A549 (cell line): Measurements from ENCODE around the gene LAMA3. TPM values are rescaled to one million over a fixed set of nuclear protein-coding genes. Genes with fewer than 3 reads are reported as not detected.
"Not testable (repeated sequence)": the region's sequence is repeated elsewhere in the genome, so short reads cannot be mapped to it uniquely, and the experiment has no call there.

ENCODE experiments used
- ATAC-seq, 2 experiments: fragments of 200-7000 bp in 1 of 2; fragments of >200 bp in 1 of 2; cut with Nextera tagmentation in 1 of 2; cut with Tn5 transposase in 1 of 2; 3 replicates each; pipeline versions ENCODE4 v1.8.0 to v1.9.1; 2018 to 2020; ENCODE audit warnings: mild to moderate bottlenecking in 1 of 2, moderate library complexity in 1 of 2
- CTCF ChIA-PET: fragments of 300-600 bp; sonication (Branson Sonifier 250); formaldehyde crosslinking; extraction: SDS; loops from one replicate; lab custom pipeline; 2021; ENCODE audit warnings: antibody characterized with exemption, inconsistent platforms; lab: Yijun Ruan, JAX
- POLR2A ChIA-PET: fragments of 350-600 bp; formaldehyde crosslinking; extraction: SDS; loops from one replicate; lab custom pipeline; 2021; ENCODE audit warnings: antibody characterized with exemption, inconsistent platforms; lab: Yijun Ruan, JAX
- DNase-seq, 2 experiments: peaks; one replicate each; pipeline versions ENCODE4 v3.0.0 to v3.0.0-alpha.2; 2011 to 2016; ENCODE audit warnings: low read depth in 1 of 2, low spot score in 1 of 2
- FAIRE-seq: peaks from 2 replicates; lab custom pipeline; 2011; peaks lifted over from hg19 to GRCh38; lab: Jason Lieb, UNC
- H3K27ac ChIP-seq, 2 experiments: fragments of >200 bp; sonication (Bioruptor Twin); formaldehyde crosslinking; 3 replicates each; pipeline ENCODE4 v1.5.1; 2016 to 2017
- H3K4me1 ChIP-seq: fragments of >200 bp; sonication (Bioruptor Twin); formaldehyde crosslinking; 3 replicates; pipeline ENCODE4 v1.6.1; 2016
- H3K4me2 ChIP-seq: fragments of >200 bp; sonication (Bioruptor Twin); formaldehyde crosslinking; 3 replicates; pipeline ENCODE4 v1.6.1; 2016
- H3K4me3 ChIP-seq: fragments of >200 bp; sonication (Bioruptor Twin); formaldehyde crosslinking; 3 replicates; pipeline ENCODE4 v1.5.1; 2016
- H3K9me3 ChIP-seq: fragments of >200 bp; sonication (Bioruptor Twin); formaldehyde crosslinking; 3 replicates; pipeline ENCODE4 v1.6.1; 2016
- BHLHE40 ChIP-seq: IDR thresholded peaks from 2 replicates; pipeline ENCODE4 v1.6.1; 2012; ENCODE audit warnings: low read depth, low read length, inconsistent platforms
- CBX2 ChIP-seq: fragments of 200-600 bp; sonication (generic); IDR thresholded peaks from 2 replicates; pipeline ENCODE4 v1.6.1; 2016; ENCODE audit warnings: low read depth, mild to moderate bottlenecking, borderline replicate concordance
- CBX8 ChIP-seq: fragments of 200-600 bp; sonication (generic); IDR thresholded peaks from 2 replicates; pipeline ENCODE4 v1.6.1; 2016
- CEBPB ChIP-seq, 2 experiments: fragments of >200 bp in 1 of 2; sonication (Bioruptor Twin) in 1 of 2; formaldehyde crosslinking in 1 of 2; IDR thresholded peaks; 2 replicates each; pipeline ENCODE4 v1.6.1; 2012 to 2016
- E2F6 ChIP-seq: IDR thresholded peaks from 2 replicates; pipeline ENCODE4 v1.6.1; 2012; ENCODE audit warnings: low read depth, borderline replicate concordance
- ELK1 ChIP-seq: fragments of 150-350 bp; IDR thresholded peaks from 2 replicates; pipeline ENCODE4 v1.6.1; 2014; ENCODE audit warnings: low read depth, mild to moderate bottlenecking, low read length
- EP300 ChIP-seq, 2 experiments: fragments of >200 bp; sonication (Bioruptor Twin); formaldehyde crosslinking; IDR thresholded peaks; 2 replicates in 1 of 2; 3 replicates in 1 of 2; pipeline ENCODE4 v1.6.1; 2016 to 2017
- ESRRA ChIP-seq: fragments of 150-350 bp; IDR thresholded peaks from 2 replicates; pipeline ENCODE4 v1.6.1; 2014; ENCODE audit warnings: mild to moderate bottlenecking, low read length, borderline replicate concordance
- GATA3 ChIP-seq: IDR thresholded peaks from 2 replicates; pipeline ENCODE4 v1.6.1; 2012; ENCODE audit warnings: borderline replicate concordance
- HEYL ChIP-seq: fragments of 250-450 bp; sonication (Bioruptor Pico); IDR thresholded peaks from 2 replicates; pipeline ENCODE4 v1.8.0; 2021; ENCODE audit warnings: mild to moderate bottlenecking, moderate library complexity
- HOXB5 ChIP-seq: fragments of 250-450 bp; sonication (Bioruptor Pico); IDR thresholded peaks from 2 replicates; pipeline ENCODE4 v1.5.0; 2020; ENCODE audit warnings: mild to moderate bottlenecking, moderate library complexity
- KDM5A ChIP-seq: fragments of 200-600 bp; sonication (generic); IDR thresholded peaks from 2 replicates; pipeline ENCODE4 v1.6.1; 2016; ENCODE audit warnings: antibody characterized with exemption, mild to moderate bottlenecking
- MAFK ChIP-seq: fragments of 450-650 bp; IDR thresholded peaks from 2 replicates; pipeline ENCODE4 v1.6.1; 2014; ENCODE audit not compliant: partially characterized antibody
- MAX ChIP-seq: IDR thresholded peaks from 2 replicates; pipeline ENCODE4 v1.6.1; 2012
- MAZ ChIP-seq: fragments of 150-350 bp; IDR thresholded peaks from 2 replicates; pipeline ENCODE4 v1.6.1; 2014; ENCODE audit warnings: antibody characterized with exemption, low read depth, low read length, borderline replicate concordance
- NFE2L2 ChIP-seq: fragments of 150-350 bp; conservative IDR thresholded peaks from 2 replicates; pipeline ENCODE4 v1.6.1; 2014; ENCODE audit warnings: low read length
- NPAS2 ChIP-seq: fragments of 250-450 bp; sonication (Bioruptor Pico); IDR thresholded peaks from 2 replicates; pipeline ENCODE4 v1.8.0; 2022; ENCODE audit warnings: mild to moderate bottlenecking, moderate library complexity, borderline replicate concordance
- NR3C1 ChIP-seq: fragments of >200 bp; sonication (Bioruptor Twin); formaldehyde crosslinking; IDR thresholded peaks from 3 replicates; pipeline ENCODE4 v1.6.1; 2017
- PHF8 ChIP-seq: fragments of 200-600 bp; sonication (generic); IDR thresholded peaks from 2 replicates; pipeline ENCODE4 v1.6.1; 2016; ENCODE audit warnings: low read depth, mild to moderate bottlenecking, antibody characterized with exemption, moderate library complexity, borderline replicate concordance
- POLR2A ChIP-seq: IDR thresholded peaks from 2 replicates; pipeline ENCODE4 v1.6.1; 2012; ENCODE audit warnings: mild to moderate bottlenecking, low read length
- RAD21 ChIP-seq, 2 experiments: fragments of >200 bp in 1 of 2; sonication (Bioruptor Twin) in 1 of 2; formaldehyde crosslinking in 1 of 2; IDR thresholded peaks in 1 of 2; conservative IDR thresholded peaks in 1 of 2; 2 replicates in 1 of 2; 3 replicates in 1 of 2; pipeline ENCODE4 v1.6.1; 2012 to 2018; ENCODE audit warnings: inconsistent platforms in 1 of 2
- RCOR1 ChIP-seq: fragments of 150-350 bp; IDR thresholded peaks from 2 replicates; pipeline ENCODE4 v1.6.1; 2014; ENCODE audit warnings: antibody characterized with exemption, low read length, low read depth
- RFX5 ChIP-seq: fragments of 450-650 bp; IDR thresholded peaks from 2 replicates; pipeline ENCODE4 v1.7.1; 2014; ENCODE audit warnings: antibody characterized with exemption, mild to moderate bottlenecking, moderate library complexity
- SMC3 ChIP-seq: fragments of >200 bp; sonication (Bioruptor Twin); formaldehyde crosslinking; IDR thresholded peaks from 3 replicates; pipeline ENCODE4 v1.6.1; 2018; ENCODE audit warnings: inconsistent platforms
- SREBF2 ChIP-seq: fragments of 450-650 bp; IDR thresholded peaks from 2 replicates; pipeline ENCODE4 v1.6.1; 2014; ENCODE audit warnings: mild to moderate bottlenecking, moderate library complexity
- TFCP2L1 ChIP-seq: fragments of 250-450 bp; sonication (Bioruptor Pico); IDR thresholded peaks from 2 replicates; pipeline ENCODE4 v1.5.0; 2021; ENCODE audit warnings: mild to moderate bottlenecking
- USF2 ChIP-seq: fragments of 450-650 bp; IDR thresholded peaks from 2 replicates; pipeline ENCODE4 v1.6.1; 2014; ENCODE audit warnings: antibody characterized with exemption
- ZNF302 ChIP-seq: fragments of 250-450 bp; sonication (Bioruptor Pico); IDR thresholded peaks from 2 replicates; pipeline ENCODE4 v1.9.0; 2021; ENCODE audit warnings: inconsistent platforms, mild to moderate bottlenecking, moderate library complexity
- WGBS: methylation state at CpG from one replicate; pipeline ENCODE4 v1.1.6; 2017; ENCODE audit errors: missing lambda C conversion rate; 5-methylcytosine and 5-hydroxymethylcytosine counted together
- polyA plus RNA-seq, 4 experiments: library from polyadenylated mRNA; depleted of rRNA in 3 of 4; stranded (reverse); fragments of >200 nt; fragmentation: RNase III in 1 of 4; extraction: RNeasy Plus Mini Kit Qiagen cat#74134 plus additional on column Dnase treatment in 1 of 4; gene quantifications; 2 replicates in 3 of 4; 3 replicates in 1 of 4; pipeline ENCODE4 v1.2.3, GENCODE V29; 2011 to 2017

Gene LAMA3
- polyA plus RNA-seq, 2 of the 4 experiments (the other 2 are of a cell fraction) = 18.2 to 31.0 TPM

GRCh38 chr18:23712445-23712844 is 23.2 kb downstream of the LAMA3 start (continued):
- TF ChIP-seq GATA3 (no peak), CBX8 (no peak), ESRRA (no peak)

GRCh38 chr18:23714576-23714975 is 25.3 kb downstream of the LAMA3 start:
- Histone ChIP-seq H3K4me3 (no peak overlapping the region), H3K4me1 (peaks cover 71% of the 10 kb centered on the region), H3K4me2 (no peak overlapping the region), H3K9me3 (no peaks in the 10 kb centered on the region), H3K27ac (no peak overlapping the region)
- no peak for ATAC-seq
- DNase-seq = no peak
- CTCF ChIA-PET = interaction anchor here (0.9 to 2.0 kb wide), 3 partner anchors 11 to 62 kb away, joined by 3 to 8 read pairs (median 3); no protein-coding TSS in a partner anchor
- WGBS = 93% methylated on average over 4 of the region's 4 CpGs
- TF ChIP-seq SREBF2 = no peak
- TF ChIP-seq CEBPB (IDR thresholded peaks at IDR 0.05) = 0 out of 4 replicates have a peak, but pooled peaks of 1 of the 2 experiments have one; percentile 13
- TF ChIP-seq TFCP2L1 = no peak
- no peak for FAIRE-seq
- POLR2A ChIA-PET = no interaction called here

GRCh38 chr18:23716079-23716478 is 26.8 kb downstream of the LAMA3 start:
- FAIRE-seq, ATAC-seq, H3K4me3 ChIP-seq, DNase-seq, POLR2A ChIA-PET, H3K4me2 ChIP-seq: not testable (repeated sequence)
- H3K9me3 ChIP-seq = peaks cover 10% of the 10 kb centered on the region; the same call in 2 of the 3 replicates
- 68% methylated on average over 8 of the region's 8 CpGs for WGBS
- peaks cover 66% of the 10 kb centered on the region for H3K4me1 ChIP-seq
- CTCF ChIA-PET = interaction anchor here (2.0 kb wide), 1 partner anchor 12 kb away, joined by 8 read pairs; no protein-coding TSS in a partner anchor
- H3K27ac ChIP-seq = peak overlapping the region; percentile 62 to 73; a peak in 4 of 6 replicates

- Histone ChIP-seq H3K4me1 (peaks cover 66% of the 10 kb centered on the region), H3K9me3 (peaks cover 14% of the 10 kb centered on the region; the same call in 2 of the 3 replicates)
- 69% methylated on average over 3 of the region's 3 CpGs for WGBS
- no peak for TF ChIP-seq CBX2
- no peak for TF ChIP-seq GATA3
- TF ChIP-seq BHLHE40 = no peak
- no peak for TF ChIP-seq CBX8
- TF ChIP-seq ZNF302 = no peak
- no peak for TF ChIP-seq MAX
- TF ChIP-seq ESRRA = no peak
- TF ChIP-seq HOXB5 (CRISPR knock-in tag) = no peak
- TF ChIP-seq SMC3 = no peak
- TF ChIP-seq MAZ = no peak
- TF ChIP-seq USF2 = no peak
- TF ChIP-seq, all 56 proteins: peak for 0
- ChIA-PET CTCF (interaction anchor here (2.0 kb wide), 1 partner anchor 13 kb away, joined by 8 read pairs; no protein-coding TSS in a partner anchor), POLR2A (no interaction called here)
- no peak for ATAC-seq
- FAIRE-seq = no peak
- peak overlapping the region; percentile 62 to 73; a peak in 5 of 6 replicates for H3K27ac ChIP-seq
- no peak overlapping the region for H3K4me3 ChIP-seq
- DNase-seq = no peak
- H3K4me2 ChIP-seq = no peak overlapping the region
These were observed 27.3 kb downstream of the LAMA3 start for GRCh38 chr18:23716516-23716915.

GRCh38 chr18:23716966-23717365 is 27.7 kb downstream of the LAMA3 start:
- CTCF ChIA-PET = no interaction called here
- Histone ChIP-seq H3K4me3 (no peak overlapping the region), H3K4me2 (no peak overlapping the region), H3K4me1 (peaks cover 68% of the 10 kb centered on the region), H3K9me3 (peaks cover 14% of the 10 kb centered on the region; the same call in 2 of the 3 replicates), H3K27ac (peak overlapping the region; percentile 73 to 93; a peak in 5 of 6 replicates)
- FAIRE-seq = no peak
- ATAC-seq = no peak
- POLR2A ChIA-PET = interaction anchor here (0.7 kb wide), 1 partner anchor 783 kb away, joined by 5 read pairs; no protein-coding TSS in a partner anchor
- DNase-seq = no peak
- TF ChIP-seq RFX5 (no peak), HEYL (CRISPR knock-in tag) (no peak), RAD21 (conservative IDR thresholded peaks at IDR 0.05 in 1 of 2, IDR thresholded peaks at IDR 0.05 in 1 of 2) (no peak), POLR2A (no peak), NPAS2 (CRISPR knock-in tag) (no peak), USF2 (no peak), MAFK (no peak), HOXB5 (CRISPR knock-in tag) (no peak), NFE2L2 (no peak), RCOR1 (no peak), GATA3 (no peak), EP300 (IDR thresholded peaks at IDR 0.05) (no peak), CBX2 (no peak), BHLHE40 (no peak), KDM5A (no peak), E2F6 (no peak), NR3C1 (no peak), PHF8 (no peak), ELK1 (no peak)
